Measurements from ENCODE around the gene ZNF580. TPM values are rescaled to one million over a fixed set of nuclear protein-coding genes. Genes with fewer than 3 reads are reported as not detected.

Gene ZNF580
- total RNA-seq, 2 donors from 2014 or later: 22.5 to 23.3 TPM

- intact Hi-C loops (cut with DNase I, micrococcal nuclease): no loop called here
- DNase-seq: no peak
Observed at GRCh38 chr19:55668603-55669348, 28.0 kb downstream of the ZNF580 start.

GRCh38 chr19:55669418-55670279, 28.8 kb downstream of the ZNF580 start:
- no peak for DNase-seq
- ATAC-seq: no peak

More at GRCh38 chr19:55668603-55669348, 28.0 kb downstream of the ZNF580 start:
- ATAC-seq: no peak

GRCh38 chr19:55670280-55671053, 29.7 kb downstream of the ZNF580 start:
- intact Hi-C loops (cut with DNase I, micrococcal nuclease): no loop called here
- no peak for ATAC-seq
- DNase-seq: peak in 1 of 2 donors; percentile 39

More at GRCh38 chr19:55669418-55670279, 28.8 kb downstream of the ZNF580 start:
- intact Hi-C loops (cut with DNase I, micrococcal nuclease): no loop called here

- intact Hi-C loops (cut with DNase I, micrococcal nuclease): no loop called here
- ATAC-seq (no peak), DNase-seq (no peak)
Observed at GRCh38 chr19:55671054-55671378, 30.2 kb downstream of the ZNF580 start.

GRCh38 chr19:55672418-55672817, 31.6 kb downstream of the ZNF580 start:
- intact Hi-C loops (cut with DNase I, micrococcal nuclease): no loop called here
- ATAC-seq: no peak
- DNase-seq: no peak

GRCh38 chr19:55673465-55673864, 32.7 kb downstream of the ZNF580 start:
- intact Hi-C loops (cut with DNase I, micrococcal nuclease): no loop called here

GRCh38 chr19:55673889-55674288, 33.1 kb downstream of the ZNF580 start:
- intact Hi-C loops (cut with DNase I, micrococcal nuclease): no loop called here
- ATAC-seq: no peak
- no peak for DNase-seq

More at GRCh38 chr19:55673465-55673864, 32.7 kb downstream of the ZNF580 start:
- DNase-seq (no peak), ATAC-seq (no peak)

GRCh38 chr19:55674459-55674840, 33.6 kb downstream of the ZNF580 start:
- intact Hi-C loops (cut with DNase I, micrococcal nuclease): no loop called here
- ATAC-seq (no peak), DNase-seq (no peak)

- intact Hi-C loops (cut with DNase I, micrococcal nuclease): no loop called here
- ATAC-seq (peak; percentile 88), DNase-seq (peak; percentile 97 to 98)
Observed at GRCh38 chr19:55674841-55675660, 34.2 kb downstream of the ZNF580 start, which contains the start of gene EPN1. EPN1 (plus strand) TSS chr19:55675226; CDS start chr19:55678628, 3,402 bp downstream.

- DNase-seq (no peak), ATAC-seq (peak; percentile 1)
- intact Hi-C loops (cut with DNase I, micrococcal nuclease): no loop called here
Observed at GRCh38 chr19:55675661-55676354, 35.0 kb downstream of the ZNF580 start.

- no peak for DNase-seq
Observed at GRCh38 chr19:55676383-55676782, 35.6 kb downstream of the ZNF580 start.

GRCh38 chr19:55676889-55677505, 36.2 kb downstream of the ZNF580 start:
- no peak for DNase-seq
- ATAC-seq: no peak
- intact Hi-C loops (cut with DNase I, micrococcal nuclease): no loop called here

More at GRCh38 chr19:55676383-55676782, 35.6 kb downstream of the ZNF580 start:
- intact Hi-C loops (cut with DNase I, micrococcal nuclease): no loop called here
- no peak for ATAC-seq

- ATAC-seq (peak; percentile 31), DNase-seq (peak in 1 of 2 donors; percentile 49)
- intact Hi-C loops (cut with DNase I, micrococcal nuclease): no loop called here
Observed at GRCh38 chr19:55677572-55678028, 36.8 kb downstream of the ZNF580 start.

GRCh38 chr19:55678121-55678671, 37.4 kb downstream of the ZNF580 start:
- ATAC-seq (peak; percentile 17), DNase-seq (peak; percentile 60 to 63)
- intact Hi-C loops (cut with DNase I, micrococcal nuclease): no loop called here

GRCh38 chr19:55679343-55680257, 38.8 kb downstream of the ZNF580 start:
- peak in 1 of 2 donors; percentile 27 for DNase-seq
- no peak for ATAC-seq
- intact Hi-C loops (cut with DNase I, micrococcal nuclease): no loop called here

Data from left colon (tissue), 2 donors.